ENCODE data around the gene FBXW8.

FBXW8 gene

GRCh38 chr12:117002051-117002817 lies 91.5 kb downstream of the FBXW8 start:
- Histone ChIP-seq H3K9me3 (ENCODE audit: insufficient read depth, low read depth, low read length) (no peaks in the 10 kb centered on the region), H3K27ac (ENCODE audit: low read depth, low read length) (no peak overlapping the region), H3K4me1 (ENCODE audit: insufficient read depth, low read length) (peaks cover 19% of the 10 kb centered on the region), H3K27me3 (ENCODE audit: insufficient read depth, low read length) (no peaks in the 10 kb centered on the region), H3K4me3 (ENCODE audit: low read length) (no peak overlapping the region), H3K9ac (ENCODE audit: low read depth, low read length) (no peak overlapping the region), H3K36me3 (ENCODE audit: insufficient read depth, low read length) (peaks cover 8% of the 10 kb centered on the region; the same call in 1 of the 2 replicates)
- 93% methylated on average over 21 of the region's 21 CpGs for WGBS

- H3K9me3 ChIP-seq (ENCODE audit: insufficient read depth, low read depth, low read length): no peaks in the 10 kb centered on the region
- WGBS: 88% methylated on average over 8 of the region's 8 CpGs
- H3K36me3 ChIP-seq (ENCODE audit: insufficient read depth, low read length): peaks cover 8% of the 10 kb centered on the region; the same call in 1 of the 2 replicates
- H3K4me3 ChIP-seq (ENCODE audit: low read length): no peak overlapping the region
- H3K27ac ChIP-seq (ENCODE audit: low read depth, low read length): no peak overlapping the region
- H3K27me3 ChIP-seq (ENCODE audit: insufficient read depth, low read length): no peaks in the 10 kb centered on the region
- H3K4me1 ChIP-seq (ENCODE audit: insufficient read depth, low read length): peaks cover 29% of the 10 kb centered on the region
- H3K9ac ChIP-seq (ENCODE audit: low read depth, low read length): no peak overlapping the region
Observed at GRCh38 chr12:117003883-117004404, 93.2 kb downstream of the FBXW8 start.

GRCh38 chr12:117005417-117006046 lies 94.8 kb downstream of the FBXW8 start:
- no peak overlapping the region; the same call in 1 of the 2 replicates for H3K27ac ChIP-seq (ENCODE audit: low read depth, low read length)
- no peaks in the 10 kb centered on the region for H3K27me3 ChIP-seq (ENCODE audit: insufficient read depth, low read length)
- 91% methylated on average over 11 of the region's 11 CpGs for WGBS
- H3K9me3 ChIP-seq (ENCODE audit: insufficient read depth, low read depth, low read length): no peaks in the 10 kb centered on the region
- no peak overlapping the region for H3K4me3 ChIP-seq (ENCODE audit: low read length)
- no peak overlapping the region for H3K9ac ChIP-seq (ENCODE audit: low read depth, low read length)
- H3K4me1 ChIP-seq (ENCODE audit: insufficient read depth, low read length): peaks cover 38% of the 10 kb centered on the region
- H3K36me3 ChIP-seq (ENCODE audit: insufficient read depth, low read length): peaks cover 8% of the 10 kb centered on the region; the same call in 1 of the 2 replicates

- Histone ChIP-seq H3K4me1 (ENCODE audit: insufficient read depth, low read length) (peaks cover 37% of the 10 kb centered on the region), H3K4me3 (ENCODE audit: low read length) (no peak overlapping the region), H3K27me3 (ENCODE audit: insufficient read depth, low read length) (no peaks in the 10 kb centered on the region), H3K9me3 (ENCODE audit: insufficient read depth, low read depth, low read length) (no peaks in the 10 kb centered on the region), H3K27ac (ENCODE audit: low read depth, low read length) (no peak overlapping the region), H3K36me3 (ENCODE audit: insufficient read depth, low read length) (peaks cover 8% of the 10 kb centered on the region; the same call in 1 of the 2 replicates), H3K9ac (ENCODE audit: low read depth, low read length) (no peak overlapping the region)
- 97% methylated on average over 9 of the region's 9 CpGs for WGBS
Observed at GRCh38 chr12:117006333-117006732, 95.6 kb downstream of the FBXW8 start.

- WGBS: 86% methylated on average over 7 of the region's 8 CpGs
- H3K27me3 ChIP-seq (ENCODE audit: insufficient read depth, low read length): no peaks in the 10 kb centered on the region
- peaks cover 50% of the 10 kb centered on the region for H3K4me1 ChIP-seq (ENCODE audit: insufficient read depth, low read length)
- no peak overlapping the region for H3K27ac ChIP-seq (ENCODE audit: low read depth, low read length)
- H3K4me3 ChIP-seq (ENCODE audit: low read length): no peak overlapping the region
- peaks cover 8% of the 10 kb centered on the region; the same call in 1 of the 2 replicates for H3K36me3 ChIP-seq (ENCODE audit: insufficient read depth, low read length)
- no peak overlapping the region for H3K9ac ChIP-seq (ENCODE audit: low read depth, low read length)
- no peaks in the 10 kb centered on the region for H3K9me3 ChIP-seq (ENCODE audit: insufficient read depth, low read depth, low read length)
Observed at GRCh38 chr12:117007577-117007976, 96.8 kb downstream of the FBXW8 start.

- Histone ChIP-seq H3K36me3 (ENCODE audit: insufficient read depth, low read length) (peaks cover 12% of the 10 kb centered on the region), H3K9me3 (ENCODE audit: insufficient read depth, low read depth, low read length) (no peaks in the 10 kb centered on the region), H3K4me1 (ENCODE audit: insufficient read depth, low read length) (peaks cover 44% of the 10 kb centered on the region), H3K27me3 (ENCODE audit: insufficient read depth, low read length) (no peaks in the 10 kb centered on the region), H3K9ac (ENCODE audit: low read depth, low read length) (peak overlapping the region; percentile 60), H3K4me3 (ENCODE audit: low read length) (no peak overlapping the region), H3K27ac (ENCODE audit: low read depth, low read length) (peak overlapping the region; percentile 85)
- 18% methylated on average over 8 of the region's 8 CpGs for WGBS
Observed at GRCh38 chr12:117009759-117010158, 99.0 kb downstream of the FBXW8 start.

GRCh38 chr12:117010693-117011451 lies 100.1 kb downstream of the FBXW8 start:
- H3K27ac ChIP-seq (ENCODE audit: low read depth, low read length): peak overlapping the region; percentile 85
- no peaks in the 10 kb centered on the region for H3K27me3 ChIP-seq (ENCODE audit: insufficient read depth, low read length)
- peaks cover 44% of the 10 kb centered on the region for H3K4me1 ChIP-seq (ENCODE audit: insufficient read depth, low read length)
- 89% methylated on average over 17 of the region's 17 CpGs for WGBS
- H3K4me3 ChIP-seq (ENCODE audit: low read length): no peak overlapping the region
- no peak overlapping the region; the same call in 1 of the 2 replicates for H3K9ac ChIP-seq (ENCODE audit: low read depth, low read length)
- no peaks in the 10 kb centered on the region for H3K9me3 ChIP-seq (ENCODE audit: insufficient read depth, low read depth, low read length)
- H3K36me3 ChIP-seq (ENCODE audit: insufficient read depth, low read length): peaks cover 21% of the 10 kb centered on the region

- Histone ChIP-seq H3K4me3 (ENCODE audit: low read length) (no peak overlapping the region), H3K27ac (ENCODE audit: low read depth, low read length) (no peak overlapping the region), H3K36me3 (ENCODE audit: insufficient read depth, low read length) (peaks cover 19% of the 10 kb centered on the region), H3K9me3 (ENCODE audit: insufficient read depth, low read depth, low read length) (no peaks in the 10 kb centered on the region), H3K9ac (ENCODE audit: low read depth, low read length) (no peak overlapping the region), H3K4me1 (ENCODE audit: insufficient read depth, low read length) (peaks cover 44% of the 10 kb centered on the region), H3K27me3 (ENCODE audit: insufficient read depth, low read length) (no peaks in the 10 kb centered on the region)
- WGBS: 90% methylated on average over 4 of the region's 4 CpGs
Observed at GRCh38 chr12:117011988-117012805, 101.4 kb downstream of the FBXW8 start.

GRCh38 chr12:117013726-117014125 lies 103.0 kb downstream of the FBXW8 start:
- Histone ChIP-seq H3K9me3 (ENCODE audit: insufficient read depth, low read depth, low read length) (no peaks in the 10 kb centered on the region), H3K4me1 (ENCODE audit: insufficient read depth, low read length) (peaks cover 34% of the 10 kb centered on the region), H3K27ac (ENCODE audit: low read depth, low read length) (no peak overlapping the region), H3K27me3 (ENCODE audit: insufficient read depth, low read length) (no peaks in the 10 kb centered on the region), H3K9ac (ENCODE audit: low read depth, low read length) (no peak overlapping the region), H3K36me3 (ENCODE audit: insufficient read depth, low read length) (peaks cover 19% of the 10 kb centered on the region), H3K4me3 (ENCODE audit: low read length) (no peak overlapping the region)
- WGBS: 100% methylated on average over 1 of the region's 1 CpG

- Histone ChIP-seq H3K27ac (ENCODE audit: low read depth, low read length) (no peak overlapping the region), H3K9ac (ENCODE audit: low read depth, low read length) (no peak overlapping the region), H3K27me3 (ENCODE audit: insufficient read depth, low read length) (no peaks in the 10 kb centered on the region), H3K36me3 (ENCODE audit: insufficient read depth, low read length) (peaks cover 19% of the 10 kb centered on the region), H3K4me3 (ENCODE audit: low read length) (no peak overlapping the region), H3K9me3 (ENCODE audit: insufficient read depth, low read depth, low read length) (no peaks in the 10 kb centered on the region), H3K4me1 (ENCODE audit: insufficient read depth, low read length) (peaks cover 31% of the 10 kb centered on the region)
- WGBS: 91% methylated on average over 8 of the region's 8 CpGs
Observed at GRCh38 chr12:117014342-117014887, 103.7 kb downstream of the FBXW8 start.
